ENCODE data around the gene HDAC4.

Gene HDAC4

DNA sequence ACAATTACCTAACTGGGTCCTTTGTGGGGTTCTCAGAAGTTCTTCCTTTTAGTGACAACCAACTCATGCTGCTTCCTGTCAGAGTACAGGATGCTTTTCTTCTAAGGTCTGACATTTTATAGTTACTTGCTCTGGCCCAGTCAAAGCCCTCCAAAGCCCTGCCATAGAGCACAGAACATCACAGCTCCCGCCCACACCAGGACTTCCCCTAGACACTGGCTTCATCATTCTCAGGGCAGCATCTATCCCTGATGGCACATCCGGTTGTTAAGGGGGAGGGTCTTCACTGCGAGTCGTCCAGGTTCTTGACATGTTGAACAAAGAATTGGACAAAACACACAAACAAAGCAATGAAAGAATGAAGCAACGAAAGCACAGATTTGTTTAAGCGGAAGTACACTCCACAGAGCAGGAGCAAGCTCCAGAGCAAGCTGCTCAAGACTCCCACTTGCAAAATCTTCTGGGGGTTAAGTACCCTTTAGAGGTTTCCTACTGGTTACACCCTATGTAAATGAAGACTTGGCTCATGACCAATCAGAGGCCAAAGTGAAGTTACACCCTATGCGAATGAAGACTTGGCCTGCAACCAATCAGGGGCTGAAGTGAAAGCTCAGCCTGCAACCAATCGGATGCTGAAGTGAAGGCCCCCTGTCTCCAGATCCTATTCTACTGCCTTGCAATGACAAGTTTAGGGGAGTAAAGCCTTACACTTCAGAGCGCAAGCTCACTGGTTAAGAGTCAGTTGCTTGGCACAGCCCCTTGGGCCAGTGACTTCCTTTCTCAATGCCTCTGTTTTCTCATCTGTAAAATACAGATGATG, 79.0 kb downstream of the HDAC4 start:
- DNase-seq: no peak

GRCh38 chr2:239318790-239319661, 81.8 kb downstream of the HDAC4 start:
- DNase-seq: no peak

GRCh38 chr2:239318151-239318611, 82.6 kb downstream of the HDAC4 start:
- DNase-seq: no peak

DNA sequence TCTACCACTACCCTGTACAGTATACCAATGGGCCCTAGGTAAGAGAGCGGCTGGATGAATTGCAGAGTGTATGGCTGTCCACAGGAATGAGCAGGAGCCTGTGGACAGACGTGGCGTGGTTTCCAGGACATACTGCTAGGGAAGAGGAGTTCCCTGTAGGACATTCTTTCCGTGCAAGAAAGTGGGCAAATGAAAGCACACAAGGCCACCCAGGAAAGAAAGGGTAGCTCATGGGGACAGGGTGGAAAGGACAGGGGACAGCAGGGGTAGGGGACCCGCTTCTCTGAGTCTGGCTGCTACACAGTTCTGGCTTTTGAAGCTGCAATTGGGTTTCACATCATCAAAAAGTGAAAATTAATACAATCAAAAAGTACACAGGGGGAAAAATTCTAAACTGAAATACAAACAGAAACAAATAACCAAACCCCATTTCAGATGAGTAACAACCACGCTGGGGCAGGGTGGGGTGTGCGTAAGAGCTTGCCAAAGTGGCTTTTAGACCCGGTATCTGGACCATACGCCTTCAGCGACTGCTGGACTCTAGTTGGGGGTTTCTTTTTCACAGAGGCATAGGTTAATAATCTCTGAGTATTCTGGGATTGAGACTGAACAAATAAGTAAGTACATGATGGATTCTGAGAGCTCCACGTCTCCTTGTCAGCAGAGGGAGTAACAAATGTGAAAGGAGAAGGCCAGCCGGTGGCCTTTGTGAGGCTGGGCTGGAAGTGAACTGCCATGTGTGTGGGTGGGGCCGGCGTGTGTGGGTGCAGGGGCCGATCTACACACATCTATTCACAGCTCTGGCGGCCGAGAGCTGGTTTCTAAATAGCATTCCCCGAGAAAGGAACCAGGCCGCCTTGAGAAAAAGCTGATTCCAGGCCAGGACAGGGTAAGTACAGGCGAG, 84.0 kb downstream of the HDAC4 start:
- DNase-seq: no peak

GRCh38 chr2:239315308-239315707, 85.5 kb downstream of the HDAC4 start:
- no peak for DNase-seq

- no peak for DNase-seq
Observed at GRCh38 chr2:239313776-239314175, 87.0 kb downstream of the HDAC4 start.

DNA sequence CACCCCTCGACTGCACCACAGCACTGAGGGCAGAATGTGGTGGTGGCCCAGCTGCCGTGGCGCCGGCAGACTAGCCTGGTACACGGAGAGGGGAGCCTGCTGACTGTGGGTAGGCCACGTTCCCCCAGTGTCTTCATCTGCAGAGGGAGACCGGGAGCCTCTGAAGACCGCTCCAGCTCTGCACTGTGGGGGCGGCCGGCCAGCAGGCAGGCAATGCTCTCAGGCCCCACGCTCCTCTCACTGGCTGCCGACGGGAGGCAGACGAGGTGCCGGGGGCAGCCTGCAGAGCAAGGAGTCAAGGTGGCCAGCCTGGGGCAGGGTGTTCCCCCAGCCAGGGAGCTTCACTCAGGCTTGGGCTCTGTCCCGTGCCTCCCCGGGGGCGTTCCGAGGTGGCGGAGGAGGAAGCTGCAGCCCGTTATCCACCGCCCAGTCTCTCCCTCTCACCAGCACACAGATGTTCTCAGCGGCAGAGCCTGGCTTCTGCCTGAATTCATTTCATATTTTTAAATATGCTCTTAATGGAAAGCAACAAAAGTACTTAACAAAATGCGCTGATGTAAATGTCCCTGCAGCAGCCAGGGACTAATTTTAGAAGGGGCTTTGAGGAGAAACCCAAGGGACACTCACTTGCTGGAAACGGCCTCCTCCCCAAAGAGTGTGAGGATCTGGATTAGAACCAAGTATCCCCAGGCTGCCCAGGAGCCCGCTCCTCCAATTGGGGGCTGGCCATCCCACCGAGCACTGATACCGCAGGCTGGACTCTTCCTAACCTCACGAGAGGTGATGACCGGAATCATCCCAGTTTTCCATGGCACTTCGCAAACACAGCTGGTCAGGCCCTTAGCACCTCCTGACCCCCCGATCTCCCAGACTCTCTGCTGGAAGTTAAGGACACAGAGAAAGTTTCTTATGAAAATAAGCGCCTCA, 87.8 kb downstream of the HDAC4 start:
- DNase-seq: no peak

GRCh38 chr2:239312081-239312511, 88.7 kb downstream of the HDAC4 start:
- no peak for DNase-seq

GRCh38 chr2:239311132-239312040, 89.4 kb downstream of the HDAC4 start:
- DNase-seq: no peak

GRCh38 chr2:239310401-239311061, 90.3 kb downstream of the HDAC4 start:
- DNase-seq: no peak

DNA sequence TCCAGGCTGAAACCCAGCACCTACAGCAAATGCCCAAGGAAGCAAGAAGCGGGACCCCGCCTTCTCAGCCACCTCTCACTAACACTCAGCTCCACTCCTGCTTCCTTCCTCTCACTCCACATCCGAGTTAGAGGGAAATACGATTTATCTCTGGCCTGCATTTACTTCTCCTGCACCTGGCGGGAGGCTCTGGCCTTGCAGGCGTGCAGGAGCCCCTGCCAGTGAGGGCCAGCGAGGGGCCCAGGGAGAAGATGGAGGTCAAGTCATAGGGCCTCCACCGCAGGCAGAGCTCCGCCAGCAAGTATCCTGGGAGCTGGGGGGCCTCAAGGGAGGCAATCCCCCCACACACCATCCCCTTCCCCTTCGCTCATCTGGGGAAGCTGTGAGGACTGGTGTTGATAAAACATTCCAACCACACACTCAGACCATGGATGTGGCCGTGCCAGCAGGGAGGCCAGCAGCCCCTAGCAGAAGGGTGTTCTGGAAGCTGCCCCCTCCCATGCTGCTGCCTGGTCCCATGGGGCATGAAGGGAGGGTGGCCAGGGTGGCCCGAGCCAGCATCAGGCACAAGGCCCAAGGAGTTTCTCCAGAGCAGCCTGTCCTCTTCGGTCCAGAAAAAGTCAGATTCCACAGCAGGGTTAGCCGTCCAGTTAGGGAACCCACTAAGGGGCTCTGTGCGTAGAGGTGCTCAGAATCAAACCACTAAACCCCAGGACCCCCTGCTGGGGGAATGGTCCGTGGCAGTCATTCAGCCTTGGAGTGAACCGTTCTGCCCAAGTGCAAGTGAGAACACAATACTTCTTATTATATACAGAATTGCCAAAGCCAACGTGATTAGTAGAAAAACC, 91.2 kb downstream of the HDAC4 start:
- DNase-seq: no peak

DNA sequence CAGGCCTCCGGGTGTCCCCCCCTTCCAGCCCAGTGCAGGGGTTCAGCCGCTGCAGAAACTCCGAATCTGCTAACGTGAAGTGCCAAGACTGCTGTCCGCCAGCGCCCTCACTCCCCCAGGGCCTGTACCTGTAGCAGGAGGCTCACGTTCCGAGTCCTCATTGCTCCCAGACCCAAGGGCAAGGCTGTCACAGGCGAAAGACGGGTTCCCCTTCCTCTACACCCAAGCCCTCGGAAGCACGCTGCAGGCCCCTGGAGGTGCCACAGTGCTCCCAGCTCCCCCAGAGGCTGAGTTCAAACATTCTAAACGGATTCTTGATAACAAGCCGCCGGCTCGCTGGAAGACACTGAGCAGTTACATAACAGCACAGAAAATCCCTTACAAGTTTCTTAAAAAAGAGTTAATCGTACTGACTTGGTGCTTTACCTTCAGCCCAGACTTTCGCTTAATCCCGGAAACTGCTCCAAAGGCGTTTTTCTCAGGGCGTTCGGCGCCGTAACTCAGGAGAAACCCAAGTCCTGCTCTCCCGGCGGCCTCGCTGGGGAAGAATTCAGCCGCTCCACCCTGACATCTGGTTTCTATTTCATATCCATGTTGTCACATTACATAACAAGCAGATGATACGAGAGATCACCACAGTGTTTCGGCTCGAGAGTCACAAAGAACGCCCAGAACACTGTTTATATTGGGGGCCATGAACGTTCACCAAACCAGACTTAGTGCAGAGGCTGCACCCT, 92.0 kb downstream of the HDAC4 start:
- DNase-seq: no peak

DNA sequence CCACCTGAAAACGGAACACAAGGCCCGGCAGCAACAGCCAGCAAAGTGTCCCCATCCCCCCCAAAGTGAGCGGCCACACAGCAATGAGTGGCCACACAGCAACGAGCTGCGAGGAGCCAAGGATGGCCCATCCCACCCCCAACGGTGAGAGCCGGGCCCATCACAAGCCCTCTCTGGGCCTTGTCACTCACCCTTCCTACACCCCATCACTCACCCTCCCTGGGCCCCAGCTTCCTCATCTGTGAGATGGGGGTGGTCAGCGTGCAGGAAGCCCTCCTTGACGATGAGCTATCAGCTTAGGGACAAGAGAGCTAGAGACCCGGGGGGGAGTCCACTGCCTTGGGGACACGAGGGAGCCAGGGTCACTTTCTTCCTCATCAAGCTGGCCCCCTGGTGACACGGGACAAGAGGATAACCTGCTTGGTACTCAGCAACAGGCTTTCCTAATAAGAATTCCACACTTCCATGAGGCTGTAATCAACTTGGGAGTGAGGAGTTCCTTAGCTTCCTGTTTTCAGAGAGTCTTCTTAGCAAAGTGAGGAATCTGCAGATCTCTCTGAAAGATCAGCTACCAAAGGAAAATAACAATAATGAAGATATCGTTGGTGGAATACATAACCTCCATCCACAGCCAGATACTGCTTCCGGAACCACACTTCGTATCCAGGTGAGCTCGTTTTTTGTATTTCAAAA, 92.8 kb downstream of the HDAC4 start:
- no peak for DNase-seq

- DNase-seq: no peak
Observed at GRCh38 chr2:239307221-239307569, 93.6 kb downstream of the HDAC4 start.

- no peak for DNase-seq
Observed at GRCh38 chr2:239306274-239307220, 94.3 kb downstream of the HDAC4 start.

DNA sequence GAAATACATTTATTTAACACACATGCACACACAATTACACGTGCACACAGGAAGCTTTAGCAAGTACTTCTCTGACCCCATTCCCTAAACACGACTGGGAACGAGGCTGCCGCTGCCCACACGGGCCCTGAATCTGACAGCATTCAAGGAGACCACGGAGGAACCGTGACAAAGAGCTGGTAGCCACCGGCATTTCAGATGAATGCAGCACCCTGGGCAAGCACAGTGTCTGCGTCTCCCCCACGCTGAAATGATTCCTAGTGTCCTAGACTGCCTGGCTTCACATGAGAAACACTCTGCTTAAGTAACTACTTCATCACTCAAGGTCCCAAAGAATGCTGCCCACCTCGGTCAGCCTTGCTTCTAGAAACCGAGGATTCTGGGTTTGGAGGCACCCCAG, 95.0 kb downstream of the HDAC4 start:
- no peak for DNase-seq

DNA sequence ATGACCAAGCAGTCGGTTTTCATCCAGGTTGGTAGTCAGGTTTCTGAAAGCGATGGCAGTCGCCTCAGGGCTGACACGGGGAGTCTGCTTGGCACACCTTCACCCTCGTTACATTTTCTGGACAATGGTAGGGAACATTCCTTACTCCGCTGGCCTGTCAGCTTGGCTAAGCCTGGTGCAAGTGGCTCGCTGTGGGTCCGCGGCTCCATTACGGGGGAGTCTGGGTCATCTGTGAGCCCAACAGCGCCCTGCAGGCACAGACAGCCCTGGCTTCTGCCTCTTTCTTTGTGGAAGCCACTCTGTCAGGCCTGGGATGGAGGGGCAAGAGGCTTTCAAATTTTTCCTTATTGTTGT, 95.6 kb downstream of the HDAC4 start:
- DNase-seq: no peak
